ENCODE measurements around the gene MMD2.

The MMD2 gene

GRCh38 chr7:4957847-4958476 lies 1.0 kb downstream of the MMD2 start:
- DNase-seq: no peak

- peak; percentile 5 for DNase-seq
Measured at GRCh38 chr7:4951903-4952636, 6.9 kb downstream of the MMD2 start.

GRCh38 chr7:4951304-4951703 lies 7.7 kb downstream of the MMD2 start:
- no peak for DNase-seq

GRCh38 chr7:4948402-4948801 lies 10.6 kb downstream of the MMD2 start:
- no peak for DNase-seq

- DNase-seq: no peak
Measured at GRCh38 chr7:4945949-4946348, 13.0 kb downstream of the MMD2 start.

GRCh38 chr7:4944939-4945338 lies 14.0 kb downstream of the MMD2 start:
- no peak for DNase-seq

- no peak for DNase-seq
Measured at GRCh38 chr7:4943297-4943696, 15.7 kb downstream of the MMD2 start.

- no peak for DNase-seq
Measured at GRCh38 chr7:4939971-4940728, 18.8 kb downstream of the MMD2 start.

- no peak for DNase-seq
Measured at GRCh38 chr7:4937411-4937810, 21.6 kb downstream of the MMD2 start.

GRCh38 chr7:4934419-4935025 lies 24.5 kb downstream of the MMD2 start:
- no peak for DNase-seq

- DNase-seq: no peak
Measured at GRCh38 chr7:4931943-4932342, 27.0 kb downstream of the MMD2 start.

GRCh38 chr7:4929005-4929404 lies 30.0 kb downstream of the MMD2 start:
- DNase-seq: no peak

GRCh38 chr7:4928445-4928844 lies 30.5 kb downstream of the MMD2 start:
- no peak for DNase-seq

GRCh38 chr7:4919969-4920766 lies 38.8 kb downstream of the MMD2 start:
- DNase-seq: no peak

GRCh38 chr7:4916113-4916512 lies 42.9 kb downstream of the MMD2 start:
- no peak for DNase-seq

GRCh38 chr7:4911111-4911828 lies 47.7 kb downstream of the MMD2 start:
- DNase-seq: no peak

- no peak for DNase-seq
Measured at GRCh38 chr7:4906682-4907081, 52.3 kb downstream of the MMD2 start.

GRCh38 chr7:4905171-4905570 lies 53.8 kb downstream of the MMD2 start:
- DNase-seq: no peak

GRCh38 chr7:4904346-4904745 lies 54.6 kb downstream of the MMD2 start:
- DNase-seq: no peak

GRCh38 chr7:4895766-4896165 lies 63.2 kb downstream of the MMD2 start:
- no peak for DNase-seq

GRCh38 chr7:4894482-4894881 lies 64.5 kb downstream of the MMD2 start:
- DNase-seq: no peak

- DNase-seq: no peak
Measured at GRCh38 chr7:4893929-4894475, 65.0 kb downstream of the MMD2 start.
